Smooth muscle cell (in vitro differentiated cells): ENCODE measurements around the gene GNB1L. TPM values are rescaled to one million over a fixed set of nuclear protein-coding genes. Genes with fewer than 3 reads are reported as not detected.

Source experiments
- DNase-seq: peaks from one replicate; lab custom pipeline; 2025; ENCODE audit not compliant: unreplicated experiment; lab: John Stamatoyannopoulos, UW
- H2AFZ ChIP-seq: fragments of 200-600 bp; sonication (generic); 2 replicates; pipeline ENCODE4 v1.6.0; 2016; ENCODE audit warnings: antibody characterized with exemption, low read depth, mild to moderate bottlenecking
- H3F3A ChIP-seq: fragments of 200-600 bp; sonication (generic); 2 replicates; pipeline ENCODE4 v1.6.0; 2017; ENCODE audit warnings: antibody characterized with exemption, low read depth
- H3K27ac ChIP-seq: fragments of 200-600 bp; sonication (generic); 2 replicates; pipeline ENCODE4 v1.5.1; 2016; ENCODE audit warnings: low read depth, mild to moderate bottlenecking
- H3K27me3 ChIP-seq: fragments of 200-600 bp; sonication (generic); 2 replicates; pipeline ENCODE4 v1.6.1; 2016; ENCODE audit warnings: low read depth, mild to moderate bottlenecking
- H3K36me3 ChIP-seq: fragments of 200-600 bp; sonication (generic); 2 replicates; pipeline ENCODE4 v1.5.1; 2016; ENCODE audit warnings: low read depth
- H3K4me1 ChIP-seq: fragments of 200-600 bp; sonication (generic); 2 replicates; pipeline ENCODE4 v1.5.1; 2016; ENCODE audit warnings: low read depth
- H3K4me2 ChIP-seq: fragments of 200-600 bp; sonication (generic); 2 replicates; pipeline ENCODE4 v1.6.0; 2016; ENCODE audit warnings: mild to moderate bottlenecking
- H3K4me3 ChIP-seq: fragments of 200-600 bp; sonication (generic); 2 replicates; pipeline ENCODE4 v1.5.1; 2016; ENCODE audit warnings: mild to moderate bottlenecking
- H3K79me2 ChIP-seq: fragments of 200-600 bp; sonication (generic); 2 replicates; pipeline ENCODE4 v1.6.0; 2016; ENCODE audit warnings: low read depth, mild to moderate bottlenecking
- H3K9ac ChIP-seq: fragments of 200-600 bp; sonication (generic); 2 replicates; pipeline ENCODE4 v1.6.0; 2016; ENCODE audit warnings: low read depth
- H3K9me3 ChIP-seq: fragments of 200-600 bp; sonication (generic); replicated peaks from 2 replicates; pipeline ENCODE4 v1.5.1; 2016; ENCODE audit warnings: low read depth
- H4K20me1 ChIP-seq: fragments of 200-600 bp; sonication (generic); 2 replicates; pipeline ENCODE4 v1.6.0; 2016; ENCODE audit warnings: low read depth
- CTCF ChIP-seq: fragments of 200-600 bp; sonication (generic); IDR thresholded peaks from 2 replicates; pipeline ENCODE4 v1.5.1; 2017; ENCODE audit warnings: borderline replicate concordance, mild to moderate bottlenecking, antibody characterized with exemption; ENCODE audit not compliant: insufficient read depth, poor library complexity, severe bottlenecking
- WGBS: methylation state at CpG from one replicate; pipeline ENCODE4 v1.1.7; 2016; ENCODE audit warnings: low lambda C conversion rate; 5-methylcytosine and 5-hydroxymethylcytosine counted together
- polyA plus RNA-seq: library from polyadenylated mRNA; unstranded; fragments of >200 nt; fragmentation: Nextera tagmentation; extraction: Ambion mirVana; gene quantifications from 2 replicates; pipeline ENCODE4 v1.2.1, GENCODE V29; 2016
- total RNA-seq: library from RNA; depleted of rRNA; stranded (reverse); fragments of >200 nt; gene quantifications from 2 replicates; pipeline ENCODE4 v1.2.3, GENCODE V29; 2014

GNB1L gene
- total and polyA plus RNA-seq, 2 experiments from 2014 or later = 4.1 to 7.4 TPM

DNA sequence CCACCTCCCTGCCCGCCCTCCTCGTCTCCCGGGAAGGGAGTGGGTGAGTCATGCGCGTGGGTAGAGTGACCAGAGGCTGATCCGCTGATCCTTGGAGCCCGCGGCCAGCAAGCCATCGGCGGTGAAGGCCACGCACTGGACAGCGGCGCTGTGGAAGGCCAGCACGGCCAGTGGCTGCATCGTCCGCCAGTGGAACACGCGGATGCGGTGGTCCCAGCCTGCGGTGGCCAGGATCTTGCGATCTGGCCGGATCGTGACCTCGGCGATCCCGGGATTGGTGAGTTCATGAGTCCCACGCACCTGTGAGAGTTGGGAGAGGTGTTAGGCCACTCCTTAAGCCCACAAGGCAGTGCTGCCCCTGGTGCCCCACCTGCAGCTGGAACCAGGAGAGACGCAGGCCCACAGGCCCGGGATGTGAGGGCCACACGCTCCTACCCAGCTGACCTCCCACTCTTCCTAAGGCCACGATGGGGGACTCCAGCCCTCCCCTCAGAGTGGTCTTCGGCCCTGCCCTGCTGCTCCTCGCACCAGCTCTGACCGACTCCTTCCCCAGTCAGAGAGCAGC is 65.9 kb downstream of the GNB1L start:
- WGBS = 98% methylated on average over 34 of the region's 34 CpGs
- H3K4me3 ChIP-seq = no peak overlapping the region

DNA sequence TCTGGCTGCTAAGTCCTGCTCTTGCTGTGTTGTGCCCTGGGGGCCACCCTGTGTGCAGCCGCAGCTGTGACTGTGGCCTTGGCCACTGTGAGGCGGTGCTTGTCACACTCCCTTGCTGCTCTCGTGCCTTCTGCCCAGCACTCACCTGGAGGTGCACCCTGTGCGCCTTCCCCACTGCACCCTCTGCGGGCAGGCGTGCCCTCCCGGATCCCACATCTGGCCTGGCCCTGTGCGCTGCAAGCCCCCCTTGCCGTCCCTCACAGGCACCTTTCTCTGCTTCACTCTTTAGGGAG is 66.9 kb downstream of the GNB1L start:
- 96% methylated on average over 9 of the region's 9 CpGs for WGBS
- DNase-seq = no peak
- no peak for TF ChIP-seq CTCF

More for the DNA sequence above, 65.9 kb downstream of the GNB1L start:
- Histone ChIP-seq H3K27me3 (no peaks in the 10 kb centered on the region), H4K20me1 (no peaks in the 10 kb centered on the region), H3K9ac (no peak overlapping the region), H3K36me3 (no peaks in the 10 kb centered on the region), H3K79me2 (no peaks in the 10 kb centered on the region), H3K27ac (no peak overlapping the region), H3K4me2 (no peak overlapping the region), H3K9me3 (no peaks in the 10 kb centered on the region), H3F3A (no peaks in the 10 kb centered on the region), H3K4me1 (no peaks in the 10 kb centered on the region), H2AFZ (no peak overlapping the region)
- TF ChIP-seq CTCF = no peak
- no peak for DNase-seq

GRCh38 chr22:19786959-19787848 is 67.5 kb downstream of the GNB1L start:
- Histone ChIP-seq H3K4me2 (no peak overlapping the region), H3K4me3 (no peak overlapping the region), H3K27ac (no peak overlapping the region), H3K4me1 (no peaks in the 10 kb centered on the region), H3K9ac (no peak overlapping the region), H4K20me1 (no peaks in the 10 kb centered on the region), H3K27me3 (no peaks in the 10 kb centered on the region), H3K79me2 (no peaks in the 10 kb centered on the region), H2AFZ (no peak overlapping the region), H3F3A (no peaks in the 10 kb centered on the region), H3K9me3 (no peaks in the 10 kb centered on the region), H3K36me3 (no peaks in the 10 kb centered on the region)
- 94% methylated on average over 28 of the region's 28 CpGs for WGBS
- no peak for TF ChIP-seq CTCF
- no peak for DNase-seq

More for the DNA sequence above, 66.9 kb downstream of the GNB1L start:
- H3K4me3 ChIP-seq = no peak overlapping the region
- no peak overlapping the region for H3K27ac ChIP-seq
- H3K4me1 ChIP-seq = no peaks in the 10 kb centered on the region
- no peak overlapping the region for H3K4me2 ChIP-seq
- no peaks in the 10 kb centered on the region for H3K9me3 ChIP-seq
- no peaks in the 10 kb centered on the region for H3K27me3 ChIP-seq
- no peaks in the 10 kb centered on the region for H4K20me1 ChIP-seq
- H3K36me3 ChIP-seq = no peaks in the 10 kb centered on the region
- no peaks in the 10 kb centered on the region for H3K79me2 ChIP-seq
- no peak overlapping the region for H2AFZ ChIP-seq
- H3K9ac ChIP-seq = no peak overlapping the region
- no peaks in the 10 kb centered on the region for H3F3A ChIP-seq

GRCh38 chr22:19786264-19786585 is 68.4 kb downstream of the GNB1L start:
- Histone ChIP-seq H3K9me3 (no peaks in the 10 kb centered on the region), H3K36me3 (no peaks in the 10 kb centered on the region), H3F3A (no peaks in the 10 kb centered on the region), H4K20me1 (no peaks in the 10 kb centered on the region), H3K4me3 (no peak overlapping the region), H3K9ac (no peak overlapping the region), H3K4me1 (no peaks in the 10 kb centered on the region), H3K27ac (no peak overlapping the region), H3K79me2 (no peaks in the 10 kb centered on the region), H3K27me3 (no peaks in the 10 kb centered on the region), H3K4me2 (no peak overlapping the region), H2AFZ (no peak overlapping the region)
- no peak for TF ChIP-seq CTCF
- no peak for DNase-seq
- 93% methylated on average over 6 of the region's 6 CpGs for WGBS
